ENCODE measurements around the gene MAML3. TPM values are rescaled to one million over a fixed set of nuclear protein-coding genes. Genes with fewer than 3 reads are reported as not detected.

MAML3 gene
- total and polyA plus RNA-seq, 2 of the 13 experiments (the other 11 are each of a cell fraction or from before 2014, with no cell fraction given): 0.05 to 0.13 TPM

DNA sequence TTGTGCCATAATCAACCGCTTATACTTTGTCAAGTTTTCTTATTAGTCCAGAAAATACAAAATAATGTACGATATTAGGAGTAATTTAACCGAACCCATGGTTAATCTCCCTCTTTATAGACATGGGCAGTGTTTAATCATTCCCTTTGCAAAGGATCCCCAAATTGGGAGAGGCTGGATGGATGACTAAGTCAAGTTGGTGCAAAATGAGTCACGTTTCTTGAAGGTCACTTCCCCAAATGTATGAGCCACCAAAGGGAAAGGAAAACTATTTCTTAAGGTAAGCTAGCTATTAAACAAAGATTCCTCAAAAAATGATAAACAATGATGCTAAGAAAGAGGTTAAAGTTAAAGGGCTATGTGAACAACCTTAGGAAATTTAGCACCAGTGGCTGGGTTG is 17.5 kb downstream of the MAML3 start:
- Histone ChIP-seq H3K27me3 (ENCODE audit: control insufficient read depth in 1 of 2, insufficient read depth in 2 of 2, low read length in 2 of 2) (peaks cover 0 to 2% of the 10 kb centered on the region in 2 experiments; a peak in 1 of 5 replicates), H3K9ac (ENCODE audit: insufficient read depth, low read depth, low read length) (no peak overlapping the region), H3K36me3 (replicated peaks in 1 of 2; ENCODE audit: control insufficient read depth in 1 of 2, insufficient read depth in 2 of 2, low read length in 2 of 2) (no peaks in the 10 kb centered on the region), H3K9me3 (ENCODE audit: low read length) (no peaks in the 10 kb centered on the region), H4K20me1 (ENCODE audit: insufficient read depth, low read length) (no peaks in the 10 kb centered on the region), H3K4me2 (ENCODE audit: low read depth, low read length) (no peak overlapping the region), H2AFZ (ENCODE audit: low read length) (no peak overlapping the region), H3K27ac (ENCODE audit: extremely low read length, insufficient read depth, low read length) (no peak overlapping the region), H3K79me2 (ENCODE audit: insufficient read depth, low read length) (no peaks in the 10 kb centered on the region), H3K4me1 (ENCODE audit: insufficient read depth, low read length) (0 out of 2 replicates have a peak, but pooled peaks cover 4% of the 10 kb centered on the region), H3K4me3 (replicated peaks in 1 of 3; ENCODE audit: insufficient read depth in 1 of 3, low read depth in 2 of 3, low read length in 3 of 3) (no peak overlapping the region)
- FAIRE-seq: no peak
- POLR2A ChIA-PET: no interaction called here
- ATAC-seq: no peak
- CTCF ChIA-PET (ENCODE audit: low intra/inter-chr PET ratio, low total read pairs): no interaction called here
- 23% methylated on average over 4 of the region's 4 CpGs for WGBS (ENCODE audit: low lambda C conversion rate)
- BruUV-seq (replicated peaks): no TSS peak
- TF ChIP-seq IKZF4 (CRISPR knock-in tag; IDR thresholded peaks at IDR 0.05; ENCODE audit: borderline replicate concordance, low read depth, not compliant biosample characterization): no peak
- no peak for TF ChIP-seq KLF16 (CRISPR knock-in tag; IDR thresholded peaks at IDR 0.05)
- TF ChIP-seq, protein P1, sequence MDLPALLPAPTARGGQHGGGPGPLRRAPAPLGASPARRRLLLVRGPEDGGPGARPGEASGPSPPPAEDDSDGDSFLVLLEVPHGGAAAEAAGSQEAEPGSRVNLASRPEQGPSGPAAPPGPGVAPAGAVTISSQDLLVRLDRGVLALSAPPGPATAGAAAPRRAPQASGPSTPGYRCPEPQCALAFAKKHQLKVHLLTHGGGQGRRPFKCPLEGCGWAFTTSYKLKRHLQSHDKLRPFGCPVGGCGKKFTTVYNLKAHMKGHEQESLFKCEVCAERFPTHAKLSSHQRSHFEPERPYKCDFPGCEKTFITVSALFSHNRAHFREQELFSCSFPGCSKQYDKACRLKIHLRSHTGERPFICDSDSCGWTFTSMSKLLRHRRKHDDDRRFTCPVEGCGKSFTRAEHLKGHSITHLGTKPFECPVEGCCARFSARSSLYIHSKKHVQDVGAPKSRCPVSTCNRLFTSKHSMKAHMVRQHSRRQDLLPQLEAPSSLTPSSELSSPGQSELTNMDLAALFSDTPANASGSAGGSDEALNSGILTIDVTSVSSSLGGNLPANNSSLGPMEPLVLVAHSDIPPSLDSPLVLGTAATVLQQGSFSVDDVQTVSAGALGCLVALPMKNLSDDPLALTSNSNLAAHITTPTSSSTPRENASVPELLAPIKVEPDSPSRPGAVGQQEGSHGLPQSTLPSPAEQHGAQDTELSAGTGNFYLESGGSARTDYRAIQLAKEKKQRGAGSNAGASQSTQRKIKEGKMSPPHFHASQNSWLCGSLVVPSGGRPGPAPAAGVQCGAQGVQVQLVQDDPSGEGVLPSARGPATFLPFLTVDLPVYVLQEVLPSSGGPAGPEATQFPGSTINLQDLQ (CRISPR knock-in tag; IDR thresholded peaks at IDR 0.05): no peak
- TF ChIP-seq, protein P2, sequence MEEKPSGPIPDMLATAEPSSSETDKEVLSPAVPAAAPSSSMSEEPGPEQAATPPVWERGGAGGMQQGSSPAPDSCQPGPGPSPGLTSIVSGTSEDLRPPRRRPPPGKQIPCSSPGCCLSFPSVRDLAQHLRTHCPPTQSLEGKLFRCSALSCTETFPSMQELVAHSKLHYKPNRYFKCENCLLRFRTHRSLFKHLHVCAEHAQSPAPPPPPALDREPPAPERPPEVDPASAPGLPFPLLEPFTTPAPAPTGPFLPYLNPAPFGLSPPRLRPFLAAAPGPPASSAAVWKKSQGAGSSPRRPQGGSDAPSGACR (CRISPR knock-in tag; IDR thresholded peaks at IDR 0.05): no peak
- no peak for TF ChIP-seq MTF1 (CRISPR knock-in tag; IDR thresholded peaks at IDR 0.05)
- TF ChIP-seq TCF12 (IDR thresholded peaks at IDR 0.05): no peak
- no peak for TF ChIP-seq TCF12 (CRISPR knock-in tag; IDR thresholded peaks at IDR 0.05)
- DNase-seq (ENCODE audit: low spot score): no peak
- in situ Hi-C loops (cut with HindIII; ENCODE audit: extremely low pct_ligation_motif_present, low pct_unique_long_range_greater_than_20kb) (no loop called here), intact Hi-C loops (cut with micrococcal nuclease; ENCODE audit: unreplicated experiment) (no loop called here)

All from HepG2 (cell line).